ENCODE data around the gene GSTM3. TPM values are rescaled to one million over a fixed set of nuclear protein-coding genes. Genes with fewer than 3 reads are reported as not detected.
"Not testable (repeated sequence)": the region's sequence is repeated elsewhere in the genome, so short reads cannot be mapped to it uniquely, and the experiment has no call there.

GSTM3 gene
- polyA plus RNA-seq, 1 donor (not counting 4 experiments of a cell fraction or from before 2014, with no cell fraction given) = 113 TPM

DNA sequence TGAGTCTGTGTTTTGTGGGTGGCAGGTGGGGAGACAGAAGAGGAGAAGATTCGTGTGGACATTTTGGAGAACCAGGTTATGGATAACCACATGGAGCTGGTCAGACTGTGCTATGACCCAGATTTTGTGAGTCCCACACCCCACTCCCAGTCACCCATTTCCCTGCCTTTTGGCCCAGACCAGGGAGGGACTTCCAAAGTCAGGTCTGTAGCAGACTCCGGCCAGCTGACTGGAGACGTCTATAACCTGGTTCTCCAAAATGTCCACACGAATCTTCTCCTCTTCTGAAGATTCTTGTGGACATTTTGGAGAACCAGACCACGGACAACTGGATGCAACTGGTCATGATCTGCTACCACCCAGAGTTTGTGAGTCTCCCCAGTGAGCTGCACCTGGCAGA, 27.2 kb downstream of the GSTM3 start:
- DNase-seq (ENCODE audit: low read depth, low spot score) (no peak), FAIRE-seq (no peak)
- H3K9ac ChIP-seq (ENCODE audit: control insufficient read depth, extremely low read depth, insufficient read depth, low read length) = no peak overlapping the region
- H3K9me1 ChIP-seq (ENCODE audit: control insufficient read depth, extremely low read depth, insufficient read depth, low read length) = no peaks in the 10 kb centered on the region
- no peaks in the 10 kb centered on the region for H3K9me3 ChIP-seq (ENCODE audit: control insufficient read depth, low read depth, low read length)
- TF ChIP-seq CTCF (optimal IDR thresholded peaks at IDR 0.05 in 1 of 3, IDR thresholded peaks at IDR 0.05 in 1 of 3, conservative IDR thresholded peaks at IDR 0.05 in 1 of 3; ENCODE audit: extremely low read depth in 1 of 3, insufficient read depth in 2 of 3, low read length in 3 of 3) (no peak), EZH2 (IDR thresholded peaks at IDR 0.05; ENCODE audit: low read length) (no peak)
- peaks cover 23% of the 10 kb centered on the region for H3K4me1 ChIP-seq (ENCODE audit: control insufficient read depth, extremely low read depth, insufficient read depth, low read length)
- dilution Hi-C loops (cut with MboI; ENCODE audit: extremely low pct_ligation_motif_present, low sequenced_read_pairs) = no loop called here
- no peaks in the 10 kb centered on the region for H3K79me2 ChIP-seq (ENCODE audit: control insufficient read depth, insufficient read depth, low read length)
- H3K27ac ChIP-seq (ENCODE audit: control insufficient read depth, insufficient read depth, low read length) = no peak overlapping the region
- no peak overlapping the region for H3K4me2 ChIP-seq (ENCODE audit: control insufficient read depth, extremely low read depth, insufficient read depth, low read depth, low read length)
- H4K20me1 ChIP-seq (ENCODE audit: control insufficient read depth, extremely low read depth, insufficient read depth, low read length) = no peaks in the 10 kb centered on the region
- H3K36me3 ChIP-seq (ENCODE audit: control insufficient read depth in 2 of 2, extremely low read depth in 1 of 2, insufficient read depth in 2 of 2, low read length in 2 of 2) = no peaks in the 10 kb centered on the region
- no peak overlapping the region for H2AFZ ChIP-seq (ENCODE audit: control insufficient read depth, low read length)
- no peak overlapping the region for H3K4me3 ChIP-seq (ENCODE audit: control insufficient read depth in 2 of 3, extremely low read depth in 1 of 3, insufficient read depth in 2 of 3, low read depth in 1 of 3, low read length in 3 of 3)
- no peaks in the 10 kb centered on the region for H3K27me3 ChIP-seq (ENCODE audit: control insufficient read depth, extremely low read depth, insufficient read depth, low read length)

- no peak overlapping the region for H2AFZ ChIP-seq (ENCODE audit: control insufficient read depth, low read length)
These were observed 28.4 kb downstream of the GSTM3 start for GRCh38 chr1:109712321-109712864.

GRCh38 chr1:109711593-109712320, 29.1 kb downstream of the GSTM3 start, which contains the start of gene GSTM5:
GSTM5 (plus strand) TSS chr1:109712251; CDS start chr1:109712313, 62 bp downstream.
- H3K4me2 ChIP-seq (ENCODE audit: control insufficient read depth, extremely low read depth, insufficient read depth, low read depth, low read length); H3K4me1 ChIP-seq (ENCODE audit: control insufficient read depth, extremely low read depth, insufficient read depth, low read length); DNase-seq (ENCODE audit: low read depth, low spot score); H3K9ac ChIP-seq (ENCODE audit: control insufficient read depth, extremely low read depth, insufficient read depth, low read length); dilution Hi-C loops (cut with MboI; ENCODE audit: extremely low pct_ligation_motif_present, low sequenced_read_pairs); H4K20me1 ChIP-seq (ENCODE audit: control insufficient read depth, extremely low read depth, insufficient read depth, low read length); H3K9me3 ChIP-seq (ENCODE audit: control insufficient read depth, low read depth, low read length); H3K27me3 ChIP-seq (ENCODE audit: control insufficient read depth, extremely low read depth, insufficient read depth, low read length); FAIRE-seq; H3K9me1 ChIP-seq (ENCODE audit: control insufficient read depth, extremely low read depth, insufficient read depth, low read length); H2AFZ ChIP-seq (ENCODE audit: control insufficient read depth, low read length); H3K4me3 ChIP-seq (ENCODE audit: control insufficient read depth in 2 of 3, extremely low read depth in 1 of 3, insufficient read depth in 2 of 3, low read depth in 1 of 3, low read length in 3 of 3); H3K27ac ChIP-seq (ENCODE audit: control insufficient read depth, insufficient read depth, low read length); H3K36me3 ChIP-seq (ENCODE audit: control insufficient read depth in 2 of 2, extremely low read depth in 1 of 2, insufficient read depth in 2 of 2, low read length in 2 of 2); H3K79me2 ChIP-seq (ENCODE audit: control insufficient read depth, insufficient read depth, low read length): not testable (repeated sequence)

More at GRCh38 chr1:109712321-109712864, 28.4 kb downstream of the GSTM3 start:
- H3K9me1 ChIP-seq (ENCODE audit: control insufficient read depth, extremely low read depth, insufficient read depth, low read length) = no peaks in the 10 kb centered on the region
- peaks cover 11% of the 10 kb centered on the region for H3K4me1 ChIP-seq (ENCODE audit: control insufficient read depth, extremely low read depth, insufficient read depth, low read length)
- H3K4me3 ChIP-seq (ENCODE audit: control insufficient read depth in 2 of 3, extremely low read depth in 1 of 3, insufficient read depth in 2 of 3, low read depth in 1 of 3, low read length in 3 of 3) = no peak overlapping the region
- H3K27ac ChIP-seq (ENCODE audit: control insufficient read depth, insufficient read depth, low read length) = no peak overlapping the region
- no peaks in the 10 kb centered on the region for H3K9me3 ChIP-seq (ENCODE audit: control insufficient read depth, low read depth, low read length)
- no peak overlapping the region for H3K9ac ChIP-seq (ENCODE audit: control insufficient read depth, extremely low read depth, insufficient read depth, low read length)
- FAIRE-seq (no peak), DNase-seq (ENCODE audit: low read depth, low spot score) (no peak)
- no peaks in the 10 kb centered on the region for H4K20me1 ChIP-seq (ENCODE audit: control insufficient read depth, extremely low read depth, insufficient read depth, low read length)
- H3K36me3 ChIP-seq (ENCODE audit: control insufficient read depth in 2 of 2, extremely low read depth in 1 of 2, insufficient read depth in 2 of 2, low read length in 2 of 2) = no peaks in the 10 kb centered on the region
- no peaks in the 10 kb centered on the region for H3K27me3 ChIP-seq (ENCODE audit: control insufficient read depth, extremely low read depth, insufficient read depth, low read length)
- dilution Hi-C loops (cut with MboI; ENCODE audit: extremely low pct_ligation_motif_present, low sequenced_read_pairs) = no loop called here
- TF ChIP-seq CTCF (optimal IDR thresholded peaks at IDR 0.05 in 1 of 3, IDR thresholded peaks at IDR 0.05 in 1 of 3, conservative IDR thresholded peaks at IDR 0.05 in 1 of 3; ENCODE audit: extremely low read depth in 1 of 3, insufficient read depth in 2 of 3, low read length in 3 of 3) (no peak), EZH2 (IDR thresholded peaks at IDR 0.05; ENCODE audit: low read length) (no peak)
- H3K79me2 ChIP-seq (ENCODE audit: control insufficient read depth, insufficient read depth, low read length) = no peaks in the 10 kb centered on the region
- no peak overlapping the region for H3K4me2 ChIP-seq (ENCODE audit: control insufficient read depth, extremely low read depth, insufficient read depth, low read depth, low read length)

Data from keratinocyte (primary cell).